Measurements from ENCODE around the gene PDCD10.

Gene PDCD10

GRCh38 chr3:167653155-167653554 lies 81.5 kb downstream of the PDCD10 start:
- no peak for TF ChIP-seq EGR1 (IDR thresholded peaks at IDR 0.05)
- TF ChIP-seq EP300 (IDR thresholded peaks at IDR 0.05; ENCODE audit: borderline replicate concordance) = no peak
- TF ChIP-seq CEBPB (IDR thresholded peaks at IDR 0.05) = no peak
- no peak for TF ChIP-seq REST (IDR thresholded peaks at IDR 0.05; ENCODE audit: low read depth)
- TF ChIP-seq RAD21 (IDR thresholded peaks at IDR 0.05; ENCODE audit: low read depth) = no peak
- TF ChIP-seq TAF1 (IDR thresholded peaks at IDR 0.05; ENCODE audit: low read depth) = no peak
- TF ChIP-seq ZBTB7A (IDR thresholded peaks at IDR 0.05; ENCODE audit: low read depth) = no peak
- no peak for TF ChIP-seq MAX (IDR thresholded peaks at IDR 0.05)
- TF ChIP-seq TEAD4 (IDR thresholded peaks at IDR 0.05) = no peak
- no peak for TF ChIP-seq YY1 (IDR thresholded peaks at IDR 0.05; ENCODE audit: low read depth)
- no peak for TF ChIP-seq USF1 (IDR thresholded peaks at IDR 0.05)
- no peak for TF ChIP-seq FOXM1 (IDR thresholded peaks at IDR 0.05; ENCODE audit: borderline replicate concordance, low read depth)
- no peak for TF ChIP-seq TCF12 (IDR thresholded peaks at IDR 0.05; ENCODE audit: low read depth)
- no peak for TF ChIP-seq NFIC (IDR thresholded peaks at IDR 0.05)
- TF ChIP-seq CREB1 (IDR thresholded peaks at IDR 0.05; ENCODE audit: low read depth) = no peak

- TF ChIP-seq RAD21 (IDR thresholded peaks at IDR 0.05; ENCODE audit: low read depth) (no peak), USF1 (IDR thresholded peaks at IDR 0.05) (no peak), CEBPB (IDR thresholded peaks at IDR 0.05) (no peak)
Measured at GRCh38 chr3:167651826-167652225, 82.9 kb downstream of the PDCD10 start.

- TF ChIP-seq EGR1 (IDR thresholded peaks at IDR 0.05) (no peak), MAX (IDR thresholded peaks at IDR 0.05) (no peak)
Measured at GRCh38 chr3:167650459-167650858, 84.2 kb downstream of the PDCD10 start.

- TF ChIP-seq CREB1 (IDR thresholded peaks at IDR 0.05; ENCODE audit: low read depth) (no peak), USF1 (IDR thresholded peaks at IDR 0.05) (no peak), RAD21 (IDR thresholded peaks at IDR 0.05; ENCODE audit: low read depth) (no peak), EGR1 (IDR thresholded peaks at IDR 0.05) (no peak), ZBTB7A (IDR thresholded peaks at IDR 0.05; ENCODE audit: low read depth) (no peak), NFIC (IDR thresholded peaks at IDR 0.05) (no peak), YY1 (IDR thresholded peaks at IDR 0.05; ENCODE audit: low read depth) (no peak), FOXM1 (IDR thresholded peaks at IDR 0.05; ENCODE audit: borderline replicate concordance, low read depth) (no peak), CEBPB (IDR thresholded peaks at IDR 0.05) (no peak), TAF1 (IDR thresholded peaks at IDR 0.05; ENCODE audit: low read depth) (no peak), TEAD4 (IDR thresholded peaks at IDR 0.05) (no peak), REST (IDR thresholded peaks at IDR 0.05; ENCODE audit: low read depth) (no peak), MAX (IDR thresholded peaks at IDR 0.05) (no peak), EP300 (IDR thresholded peaks at IDR 0.05; ENCODE audit: borderline replicate concordance) (no peak), TCF12 (IDR thresholded peaks at IDR 0.05; ENCODE audit: low read depth) (no peak)
Measured at GRCh38 chr3:167649746-167650145, 84.9 kb downstream of the PDCD10 start.

- TF ChIP-seq USF1 (IDR thresholded peaks at IDR 0.05) = no peak
- TF ChIP-seq RAD21 (IDR thresholded peaks at IDR 0.05; ENCODE audit: low read depth) = no peak
- no peak for TF ChIP-seq NFIC (IDR thresholded peaks at IDR 0.05)
- no peak for TF ChIP-seq REST (IDR thresholded peaks at IDR 0.05; ENCODE audit: low read depth)
- no peak for TF ChIP-seq FOXM1 (IDR thresholded peaks at IDR 0.05; ENCODE audit: borderline replicate concordance, low read depth)
- TF ChIP-seq TCF12 (IDR thresholded peaks at IDR 0.05; ENCODE audit: low read depth) = no peak
- no peak for TF ChIP-seq TAF1 (IDR thresholded peaks at IDR 0.05; ENCODE audit: low read depth)
- no peak for TF ChIP-seq ZBTB7A (IDR thresholded peaks at IDR 0.05; ENCODE audit: low read depth)
- no peak for TF ChIP-seq EP300 (IDR thresholded peaks at IDR 0.05; ENCODE audit: borderline replicate concordance)
- TF ChIP-seq CREB1 (IDR thresholded peaks at IDR 0.05; ENCODE audit: low read depth) = no peak
- no peak for TF ChIP-seq MAX (IDR thresholded peaks at IDR 0.05)
- TF ChIP-seq TEAD4 (IDR thresholded peaks at IDR 0.05) = no peak
- TF ChIP-seq EGR1 (IDR thresholded peaks at IDR 0.05) = no peak
Measured at GRCh38 chr3:167644611-167645010, 90.1 kb downstream of the PDCD10 start.
